ENCODE measurements around the gene GNMT.

- TF ChIP-seq TCF12 (IDR thresholded peaks at IDR 0.05) (no peak), TEAD4 (IDR thresholded peaks at IDR 0.05; ENCODE audit: borderline replicate concordance, insufficient read depth) (no peak), CTCF (IDR thresholded peaks at IDR 0.05) (no peak), REST (IDR thresholded peaks at IDR 0.05; ENCODE audit: low read depth, low read length) (no peak), GATA2 (CRISPR knock-in tag; IDR thresholded peaks at IDR 0.05) (no peak), RAD21 (IDR thresholded peaks at IDR 0.05; ENCODE audit: low read length) (no peak)
These were observed 38.8 kb upstream of the GNMT start for GRCh38 chr6:42921801-42922200.

All from SK-N-SH (cell line).